HCT116 (cell line): Measurements from ENCODE around the gene SDK2. TPM values are rescaled to one million over a fixed set of nuclear protein-coding genes. Genes with fewer than 3 reads are reported as not detected.

Experiments used
- ATAC-seq: fragments of 200-7000 bp; cut with Tn5 transposase; 2 replicates; pipeline ENCODE4 v1.9.1; 2020; ENCODE audit warnings: mild to moderate bottlenecking, moderate library complexity
- BruUV-seq: library from RNA; stranded (reverse); fragments of 400-500 nt; replicated peaks from 2 replicates; lab custom pipeline; 2021; lab: Mats Ljungman, UMichigan
- CTCF ChIA-PET: fragments of 300-600 bp; sonication (Branson Sonifier 250); formaldehyde crosslinking; loops from one replicate; lab custom pipeline; 2021; ENCODE audit warnings: antibody characterized with exemption; lab: Charles Lee
- POLR2A ChIA-PET: fragments of 300-600, 350-600 bp; sonication (Branson Sonifier 250); formaldehyde crosslinking; loops from one replicate; lab custom pipeline; 2021; ENCODE audit warnings: antibody characterized with exemption; lab: Charles Lee
- RAD21 ChIA-PET, 2 experiments: fragments of 300-600 bp; sonication (Branson Sonifier 250); formaldehyde crosslinking; loops; one replicate each; lab custom pipeline; 2023; ENCODE audit warnings: low total read pairs in 2 of 2; ENCODE audit not compliant: uncharacterized antibody in 2 of 2, unreplicated experiment in 2 of 2, low non-redundant PET in 1 of 2; lab: Charles Lee
- DNase-seq: peaks from one replicate; pipeline ENCODE4 v3.0.0-alpha.2; 2010; ENCODE audit warnings: low read depth, low spot score
- H2AFZ ChIP-seq: fragments of 200-600 bp; shearing (Covaris generic), sonication (generic); 2 replicates; pipeline ENCODE4 v1.6.1; 2017; ENCODE audit warnings: low read depth, mixed run types, mixed read lengths, antibody characterized with exemption, low read length; ENCODE audit not compliant: poor library complexity, severe bottlenecking
- H3K27ac ChIP-seq: 2 replicates; pipeline ENCODE4 v1.5.1; 2012; ENCODE audit warnings: low read depth, low read length
- H3K27me3 ChIP-seq: fragments of 200-600 bp; sonication (generic); 2 replicates; pipeline ENCODE4 v1.6.1; 2016; ENCODE audit warnings: mixed run types, low read length, mixed read lengths; ENCODE audit not compliant: insufficient read depth
- H3K36me3 ChIP-seq, 2 experiments: fragments of 200-500 bp in 1 of 2; fragments of 200-600 bp in 1 of 2; sonication (Bioruptor generic) in 1 of 2; sonication (generic) in 1 of 2; 2 replicates each; pipeline versions ENCODE4 v1.5.1 to v1.6.1; 2014 to 2016; ENCODE audit warnings: low read length in 2 of 2, inconsistent platforms in 1 of 2, mixed read lengths in 1 of 2, mixed run types in 1 of 2; ENCODE audit not compliant: insufficient read depth in 2 of 2, control insufficient read depth in 1 of 2
- H3K4me1 ChIP-seq, 2 experiments: fragments of 200-600 bp in 1 of 2; sonication (generic) in 1 of 2; 2 replicates each; pipeline versions ENCODE4 v1.5.1 to v1.6.1; 2012 to 2017; ENCODE audit warnings: low read length in 2 of 2, inconsistent platforms in 1 of 2, mild to moderate bottlenecking in 1 of 2, mixed read lengths in 1 of 2, mixed run types in 1 of 2, moderate library complexity in 1 of 2; ENCODE audit not compliant: insufficient read depth in 2 of 2, control insufficient read depth in 1 of 2
- H3K4me2 ChIP-seq: fragments of 200-600 bp; sonication (generic); 2 replicates; pipeline ENCODE4 v1.6.1; 2017; ENCODE audit warnings: mixed run types, low read length, mixed read lengths
- H3K4me3 ChIP-seq, 2 experiments: fragments of 200-600 bp in 1 of 2; sonication (generic) in 1 of 2; replicated peaks in 1 of 2; 2 replicates each; pipeline ENCODE4 v1.5.1; 2011 to 2016; ENCODE audit warnings: low read length in 2 of 2, control low read depth in 1 of 2, low read depth in 1 of 2, mild to moderate bottlenecking in 1 of 2, mixed read lengths in 1 of 2, mixed run types in 1 of 2
- H3K79me2 ChIP-seq: fragments of 200-600 bp; sonication (generic); 2 replicates; pipeline ENCODE4 v1.6.1; 2017; ENCODE audit warnings: mild to moderate bottlenecking, mixed run types, low read length, moderate library complexity, mixed read lengths; ENCODE audit not compliant: insufficient read depth
- H3K9ac ChIP-seq: fragments of 200-600 bp; sonication (generic); 2 replicates; pipeline ENCODE4 v1.6.1; 2016; ENCODE audit warnings: low read length, mixed read lengths
- H3K9me2 ChIP-seq: fragments of 200-600 bp; sonication (generic), shearing (Covaris generic); 2 replicates; pipeline ENCODE4 v1.6.1; 2017; ENCODE audit warnings: mixed run types, mild to moderate bottlenecking, moderate library complexity; ENCODE audit not compliant: insufficient read depth
- H3K9me3 ChIP-seq, 2 experiments: fragments of 200-500 bp in 1 of 2; fragments of 200-600 bp in 1 of 2; sonication (Bioruptor generic) in 1 of 2; sonication (generic) in 1 of 2; 2 replicates each; pipeline ENCODE4 v1.6.1; 2014 to 2017; ENCODE audit warnings: low read length in 2 of 2, mixed read lengths in 2 of 2, inconsistent platforms in 1 of 2, low read depth in 1 of 2, mild to moderate bottlenecking in 1 of 2, mixed run types in 1 of 2, moderate library complexity in 1 of 2; ENCODE audit not compliant: control insufficient read depth in 1 of 2, insufficient read depth in 1 of 2
- H4K20me1 ChIP-seq: fragments of 200-600 bp; sonication (generic), shearing (Covaris generic); 2 replicates; pipeline ENCODE4 v1.6.1; 2017; ENCODE audit warnings: mixed run types, mild to moderate bottlenecking, moderate library complexity; ENCODE audit not compliant: insufficient read depth
- CBX3 ChIP-seq: IDR thresholded peaks from 2 replicates; pipeline ENCODE4 v1.6.1; 2012; ENCODE audit warnings: low read depth
- CEBPB ChIP-seq: IDR thresholded peaks from 2 replicates; pipeline ENCODE4 v1.6.1; 2012; ENCODE audit warnings: low read depth
- EGR1 ChIP-seq: IDR thresholded peaks from 2 replicates; pipeline ENCODE4 v1.6.1; 2012; ENCODE audit warnings: low read depth
- ELF1 ChIP-seq: IDR thresholded peaks from 2 replicates; pipeline ENCODE4 v1.6.1; 2012; ENCODE audit warnings: low read depth, borderline replicate concordance
- FOSL1 ChIP-seq: IDR thresholded peaks from 2 replicates; pipeline ENCODE4 v1.6.1; 2012; ENCODE audit warnings: low read depth
- JUND ChIP-seq: IDR thresholded peaks from 2 replicates; pipeline ENCODE4 v1.6.1; 2012
- POLR2A ChIP-seq: IDR thresholded peaks from 2 replicates; pipeline ENCODE4 v1.7.0; 2011; ENCODE audit warnings: borderline replicate concordance; ENCODE audit not compliant: insufficient read depth, insufficient read length; ENCODE audit errors: extremely low read depth
- POLR2AphosphoS5 ChIP-seq: IDR thresholded peaks from 2 replicates; pipeline ENCODE4 v1.6.1; 2011; ENCODE audit warnings: mild to moderate bottlenecking, low read depth, low read length, moderate library complexity
- RAD21 ChIP-seq: IDR thresholded peaks from 2 replicates; pipeline ENCODE4 v1.6.1; 2012; ENCODE audit warnings: low read depth, mild to moderate bottlenecking
- REST ChIP-seq: IDR thresholded peaks from 2 replicates; pipeline ENCODE4 v1.6.1; 2012; ENCODE audit warnings: low read depth
- SRF ChIP-seq: IDR thresholded peaks from 2 replicates; pipeline ENCODE4 v1.6.1; 2012; ENCODE audit warnings: low read depth
- ZBTB33 ChIP-seq: IDR thresholded peaks from 2 replicates; pipeline ENCODE4 v1.6.1; 2011; ENCODE audit warnings: mild to moderate bottlenecking, low read length, moderate library complexity; ENCODE audit not compliant: insufficient replicate concordance; ENCODE audit errors: extremely low read depth
- ZNF274 ChIP-seq: fragments of 200-500 bp; sonication (Bioruptor generic); IDR thresholded peaks from 2 replicates; pipeline ENCODE4 v1.6.1; 2014; ENCODE audit warnings: mild to moderate bottlenecking, low read depth, low read length, inconsistent platforms
- intact Hi-C: fragments of 100-400 bp; cut with micrococcal nuclease; formaldehyde crosslinking; loops from 2 replicates; pipeline ENCODE4 v1.10.0; 2022
- total RNA-seq: library from RNA; stranded (reverse); gene quantifications from one replicate; pipeline ENCODE4 v1.2.1, GENCODE V29; 2021; ENCODE audit not compliant: unreplicated experiment
- TF ChIP-seq, protein P1 (sequence below): IDR thresholded peaks from 2 replicates; pipeline ENCODE4 v1.6.1; 2012
- TF ChIP-seq, protein P2 (sequence below): IDR thresholded peaks from 2 replicates; pipeline ENCODE4 v1.6.1; 2012
- TF ChIP-seq, protein P3 (sequence below), 3 experiments: fragments of 200-600 bp in 1 of 3; sonication (generic) in 1 of 3; IDR thresholded peaks in 2 of 3; conservative IDR thresholded peaks in 1 of 3; 2 replicates each; pipeline ENCODE4 v1.5.1; 2012 to 2017; ENCODE audit warnings: low read depth in 2 of 3, low read length in 2 of 3, antibody characterized with exemption in 1 of 3, borderline replicate concordance in 1 of 3, control low read depth in 1 of 3, mild to moderate bottlenecking in 1 of 3, mixed read lengths in 1 of 3, mixed run types in 1 of 3, moderate library complexity in 1 of 3; ENCODE audit not compliant: insufficient read depth in 1 of 3

The SDK2 gene
- total RNA-seq, 1 experiment from 2014 or later, result 0.10 TPM

DNA sequence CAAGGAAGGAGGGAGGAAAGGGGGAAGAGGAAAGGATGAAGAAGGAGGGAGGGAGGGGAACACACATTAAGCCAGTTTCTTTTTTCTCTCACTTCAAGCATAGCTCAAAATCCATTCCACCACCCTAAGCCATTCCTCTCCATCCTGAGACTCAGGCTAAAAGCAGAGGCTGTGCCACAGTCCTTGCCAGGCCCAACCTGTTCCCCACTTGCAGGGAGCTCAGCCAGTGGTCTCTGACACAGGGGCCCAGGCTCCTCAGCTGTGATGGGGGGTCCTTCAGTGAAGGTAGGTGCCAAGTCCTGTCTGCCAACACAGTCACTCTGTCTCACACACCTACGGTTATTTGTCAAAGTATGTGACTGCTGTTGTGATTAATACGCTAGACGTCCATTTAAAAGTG, 44.6 kb downstream of the SDK2 start (continued):
- no peak for TF ChIP-seq FOSL1
- TF ChIP-seq CBX3, result no peak

DNA sequence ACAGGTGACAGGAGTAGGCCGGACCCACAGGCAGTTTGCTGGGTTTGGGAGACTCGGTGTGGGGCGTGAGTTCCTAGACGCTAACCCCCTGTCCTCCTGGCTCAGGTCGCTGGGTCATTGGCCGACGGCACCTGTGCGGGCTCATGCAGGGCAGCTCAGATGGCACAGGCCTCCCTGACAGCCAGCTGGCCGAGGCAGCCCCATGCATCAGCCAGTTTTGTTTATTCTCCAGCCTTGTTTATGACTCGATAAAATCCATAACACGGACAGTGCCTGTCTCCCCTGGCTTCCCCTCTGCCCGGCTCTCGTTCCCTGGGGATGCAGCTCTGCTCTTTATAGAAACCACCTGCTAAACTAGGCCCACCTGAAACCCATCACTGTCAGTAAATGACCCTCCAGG, 46.0 kb downstream of the SDK2 start:
- no peak for ATAC-seq
- no peaks in the 10 kb centered on the region for H3K9me3 ChIP-seq
- POLR2A ChIA-PET, result no interaction called here
- H3K4me2 ChIP-seq, result no peak overlapping the region
- no peaks in the 10 kb centered on the region for H3K36me3 ChIP-seq
- CTCF ChIA-PET, result no interaction called here
- H3K79me2 ChIP-seq, result no peaks in the 10 kb centered on the region
- RAD21 ChIA-PET, result no interaction called here
- H3K4me3 ChIP-seq, result no peak overlapping the region
- no peaks in the 10 kb centered on the region for H3K4me1 ChIP-seq
- intact Hi-C loops, result loop anchor here (10.0 kb wide), 2 partner anchors 117 to 397 kb away; no protein-coding TSS in a partner anchor
- DNase-seq, result no peak
- no peak overlapping the region for H3K27ac ChIP-seq
- no peak overlapping the region for H3K9ac ChIP-seq
- no peak for TF ChIP-seq CBX3
- TF ChIP-seq SRF, result no peak
- no peak for TF ChIP-seq CEBPB
- no peak for TF ChIP-seq ZNF274
- no peak for TF ChIP-seq FOSL1
- TF ChIP-seq POLR2A, result no peak
- TF ChIP-seq EGR1, result no peak
- TF ChIP-seq, protein P1, sequence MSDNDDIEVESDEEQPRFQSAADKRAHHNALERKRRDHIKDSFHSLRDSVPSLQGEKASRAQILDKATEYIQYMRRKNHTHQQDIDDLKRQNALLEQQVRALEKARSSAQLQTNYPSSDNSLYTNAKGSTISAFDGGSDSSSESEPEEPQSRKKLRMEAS, result no peak
- no peak for TF ChIP-seq RAD21
- TF ChIP-seq REST, result no peak
- no peak for TF ChIP-seq POLR2AphosphoS5
- no peak for TF ChIP-seq ELF1
- TF ChIP-seq, protein P2, sequence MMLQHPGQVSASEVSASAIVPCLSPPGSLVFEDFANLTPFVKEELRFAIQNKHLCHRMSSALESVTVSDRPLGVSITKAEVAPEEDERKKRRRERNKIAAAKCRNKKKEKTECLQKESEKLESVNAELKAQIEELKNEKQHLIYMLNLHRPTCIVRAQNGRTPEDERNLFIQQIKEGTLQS, result no peak
- TF ChIP-seq, protein P3, sequence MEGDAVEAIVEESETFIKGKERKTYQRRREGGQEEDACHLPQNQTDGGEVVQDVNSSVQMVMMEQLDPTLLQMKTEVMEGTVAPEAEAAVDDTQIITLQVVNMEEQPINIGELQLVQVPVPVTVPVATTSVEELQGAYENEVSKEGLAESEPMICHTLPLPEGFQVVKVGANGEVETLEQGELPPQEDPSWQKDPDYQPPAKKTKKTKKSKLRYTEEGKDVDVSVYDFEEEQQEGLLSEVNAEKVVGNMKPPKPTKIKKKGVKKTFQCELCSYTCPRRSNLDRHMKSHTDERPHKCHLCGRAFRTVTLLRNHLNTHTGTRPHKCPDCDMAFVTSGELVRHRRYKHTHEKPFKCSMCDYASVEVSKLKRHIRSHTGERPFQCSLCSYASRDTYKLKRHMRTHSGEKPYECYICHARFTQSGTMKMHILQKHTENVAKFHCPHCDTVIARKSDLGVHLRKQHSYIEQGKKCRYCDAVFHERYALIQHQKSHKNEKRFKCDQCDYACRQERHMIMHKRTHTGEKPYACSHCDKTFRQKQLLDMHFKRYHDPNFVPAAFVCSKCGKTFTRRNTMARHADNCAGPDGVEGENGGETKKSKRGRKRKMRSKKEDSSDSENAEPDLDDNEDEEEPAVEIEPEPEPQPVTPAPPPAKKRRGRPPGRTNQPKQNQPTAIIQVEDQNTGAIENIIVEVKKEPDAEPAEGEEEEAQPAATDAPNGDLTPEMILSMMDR (IDR thresholded peaks at IDR 0.05 in 2 of 3, conservative IDR thresholded peaks at IDR 0.05 in 1 of 3; ENCODE audit: borderline replicate concordance in 1 of 3, insufficient read depth in 1 of 3, low read depth in 2 of 3, low read length in 2 of 3), result no peak
- no peak for TF ChIP-seq ZBTB33
- no peak for TF ChIP-seq JUND
- H3K9me2 ChIP-seq, result no peaks in the 10 kb centered on the region
- BruUV-seq, result no TSS peak
- no peaks in the 10 kb centered on the region for H3K27me3 ChIP-seq
- no peak overlapping the region for H2AFZ ChIP-seq
- H4K20me1 ChIP-seq, result no peaks in the 10 kb centered on the region
